Measurements from ENCODE around the gene AMPD1.

DNA sequence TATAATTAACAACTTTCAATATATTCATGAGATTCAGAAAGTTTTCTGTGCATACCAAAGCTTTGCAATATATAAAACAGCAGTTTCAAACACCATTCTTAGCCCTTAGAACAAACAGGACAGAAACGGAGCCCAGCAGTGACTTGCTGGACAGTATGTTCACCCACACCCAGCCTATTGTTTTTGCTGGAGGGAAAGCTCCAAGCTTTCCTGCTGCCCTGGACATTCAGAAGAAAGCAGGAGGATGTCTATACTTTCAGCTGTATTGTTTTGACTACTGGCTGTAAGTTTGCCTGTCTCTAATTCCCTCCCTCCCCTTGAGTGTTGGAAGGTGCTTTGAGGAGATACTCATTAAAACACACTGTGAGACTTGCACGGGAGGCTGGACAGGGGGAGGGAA lies 35.1 kb downstream of the AMPD1 start:
- TF ChIP-seq, protein P1, sequence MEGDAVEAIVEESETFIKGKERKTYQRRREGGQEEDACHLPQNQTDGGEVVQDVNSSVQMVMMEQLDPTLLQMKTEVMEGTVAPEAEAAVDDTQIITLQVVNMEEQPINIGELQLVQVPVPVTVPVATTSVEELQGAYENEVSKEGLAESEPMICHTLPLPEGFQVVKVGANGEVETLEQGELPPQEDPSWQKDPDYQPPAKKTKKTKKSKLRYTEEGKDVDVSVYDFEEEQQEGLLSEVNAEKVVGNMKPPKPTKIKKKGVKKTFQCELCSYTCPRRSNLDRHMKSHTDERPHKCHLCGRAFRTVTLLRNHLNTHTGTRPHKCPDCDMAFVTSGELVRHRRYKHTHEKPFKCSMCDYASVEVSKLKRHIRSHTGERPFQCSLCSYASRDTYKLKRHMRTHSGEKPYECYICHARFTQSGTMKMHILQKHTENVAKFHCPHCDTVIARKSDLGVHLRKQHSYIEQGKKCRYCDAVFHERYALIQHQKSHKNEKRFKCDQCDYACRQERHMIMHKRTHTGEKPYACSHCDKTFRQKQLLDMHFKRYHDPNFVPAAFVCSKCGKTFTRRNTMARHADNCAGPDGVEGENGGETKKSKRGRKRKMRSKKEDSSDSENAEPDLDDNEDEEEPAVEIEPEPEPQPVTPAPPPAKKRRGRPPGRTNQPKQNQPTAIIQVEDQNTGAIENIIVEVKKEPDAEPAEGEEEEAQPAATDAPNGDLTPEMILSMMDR (IDR thresholded peaks at IDR 0.05): no peak
- TF ChIP-seq EZH2 (IDR thresholded peaks at IDR 0.05; ENCODE audit: borderline replicate concordance, insufficient read depth, low read depth, low read length, poor library complexity, severe bottlenecking): no peak

All from B cell (primary cell).